ENCODE measurements around the gene FAM9A. TPM values are rescaled to one million over a fixed set of nuclear protein-coding genes. Genes with fewer than 3 reads are reported as not detected.
"Not testable (repeated sequence)": the region's sequence is repeated elsewhere in the genome, so short reads cannot be mapped to it uniquely, and the experiment has no call there.

FAM9A gene
- total RNA-seq, 3 donors from 2014 or later (not counting 1 experiment from before 2014, with no cell fraction given), result not detected

- WGBS (ENCODE audit: insufficient coverage), result 100% methylated on average over 1 of the region's 2 CpGs
- H3K4me1 Mint-ChIP-seq, result no peaks in the 10 kb centered on the region
Observed at GRCh38 chrX:8805046-8805445, 3.9 kb upstream of the FAM9A start.

GRCh38 chrX:8803326-8803725 is 2.1 kb upstream of the FAM9A start:
- no peak overlapping the region for H3K4me3 Mint-ChIP-seq
- WGBS (ENCODE audit: insufficient coverage), result 62% methylated on average over 2 of the region's 3 CpGs
- TF ChIP-seq CTCF (IDR thresholded peaks at IDR 0.05), result no peak

More at GRCh38 chrX:8805046-8805445, 3.9 kb upstream of the FAM9A start:
- intact Hi-C loops (cut with micrococcal nuclease), result no loop called here
- H3K27ac ChIP-seq (ENCODE audit: low read length), result no peak overlapping the region
- no peak for TF ChIP-seq CTCF (IDR thresholded peaks at IDR 0.05)
- DNase-seq, result no peak
- Mint-ChIP-seq H3K9me3 (no peaks in the 10 kb centered on the region), H3K36me3 (no peaks in the 10 kb centered on the region), H3K27ac (no peak overlapping the region), H3K4me3 (no peak overlapping the region), H3K27me3 (ENCODE audit: low read depth in 2 of 2) (peaks cover 19 to 27% of the 10 kb centered on the region in 2 donors)
- H3K27me3 ChIP-seq (ENCODE audit: control insufficient read depth, insufficient read depth, low read length), result no peaks in the 10 kb centered on the region
- H3K4me1 ChIP-seq (ENCODE audit: control insufficient read depth, insufficient read depth, low read length), result no peaks in the 10 kb centered on the region
- no peak for ATAC-seq
- H3K9me3 ChIP-seq (ENCODE audit: control insufficient read depth, insufficient read depth, low read length), result no peaks in the 10 kb centered on the region
- H3K4me3 ChIP-seq (ENCODE audit: low read length), result no peak overlapping the region
- H3K36me3 ChIP-seq (ENCODE audit: control insufficient read depth, insufficient read depth, low read length), result no peaks in the 10 kb centered on the region

GRCh38 chrX:8800351-8800750 is 832 bp downstream of the FAM9A start:
- ATAC-seq; H3K27me3 ChIP-seq (ENCODE audit: control insufficient read depth, insufficient read depth, low read length); H3K27ac ChIP-seq (ENCODE audit: low read length); H3K9me3 ChIP-seq (ENCODE audit: control insufficient read depth, insufficient read depth, low read length); H3K36me3 Mint-ChIP-seq; H3K27ac Mint-ChIP-seq; H3K4me1 Mint-ChIP-seq; intact Hi-C loops (cut with micrococcal nuclease); DNase-seq; H3K36me3 ChIP-seq (ENCODE audit: control insufficient read depth, insufficient read depth, low read length); H3K4me1 ChIP-seq (ENCODE audit: control insufficient read depth, insufficient read depth, low read length); H3K9me3 Mint-ChIP-seq; H3K4me3 Mint-ChIP-seq; H3K4me3 ChIP-seq (ENCODE audit: low read length): not testable (repeated sequence)
- H3K27me3 Mint-ChIP-seq (ENCODE audit: low read depth in 2 of 2), result peaks cover 7 to 18% of the 10 kb centered on the region in 2 donors
- 91% methylated on average over 8 of the region's 15 CpGs for WGBS (ENCODE audit: insufficient coverage)

More at GRCh38 chrX:8803326-8803725, 2.1 kb upstream of the FAM9A start:
- Mint-ChIP-seq H3K9me3 (no peaks in the 10 kb centered on the region), H3K36me3 (no peaks in the 10 kb centered on the region), H3K27ac (no peak overlapping the region), H3K27me3 (ENCODE audit: low read depth in 2 of 2) (peaks cover 19 to 27% of the 10 kb centered on the region in 2 donors), H3K4me1 (no peaks in the 10 kb centered on the region)
- DNase-seq (no peak), ATAC-seq (no peak)
- Histone ChIP-seq H3K4me3 (ENCODE audit: low read length) (no peak overlapping the region), H3K4me1 (ENCODE audit: control insufficient read depth, insufficient read depth, low read length) (no peaks in the 10 kb centered on the region), H3K36me3 (ENCODE audit: control insufficient read depth, insufficient read depth, low read length) (no peaks in the 10 kb centered on the region), H3K9me3 (ENCODE audit: control insufficient read depth, insufficient read depth, low read length) (no peaks in the 10 kb centered on the region), H3K27me3 (ENCODE audit: control insufficient read depth, insufficient read depth, low read length) (no peaks in the 10 kb centered on the region), H3K27ac (ENCODE audit: low read length) (no peak overlapping the region)
- intact Hi-C loops (cut with micrococcal nuclease), result no loop called here

GRCh38 chrX:8799281-8799680 is 1.9 kb downstream of the FAM9A start:
- H3K27me3 ChIP-seq (ENCODE audit: control insufficient read depth, insufficient read depth, low read length); H3K4me1 Mint-ChIP-seq; H3K9me3 Mint-ChIP-seq; H3K4me3 Mint-ChIP-seq; H3K36me3 ChIP-seq (ENCODE audit: control insufficient read depth, insufficient read depth, low read length); H3K4me3 ChIP-seq (ENCODE audit: low read length); intact Hi-C loops (cut with micrococcal nuclease); DNase-seq; H3K27ac ChIP-seq (ENCODE audit: low read length); H3K36me3 Mint-ChIP-seq; H3K9me3 ChIP-seq (ENCODE audit: control insufficient read depth, insufficient read depth, low read length); H3K27ac Mint-ChIP-seq; H3K4me1 ChIP-seq (ENCODE audit: control insufficient read depth, insufficient read depth, low read length); ATAC-seq: not testable (repeated sequence)
- peaks cover 14 to 23% of the 10 kb centered on the region in 2 donors for H3K27me3 Mint-ChIP-seq (ENCODE audit: low read depth in 2 of 2)
- 93% methylated on average over 4 of the region's 13 CpGs for WGBS (ENCODE audit: insufficient coverage)

- intact Hi-C loops (cut with micrococcal nuclease); H3K4me3 Mint-ChIP-seq; H3K9me3 Mint-ChIP-seq; H3K4me1 ChIP-seq (ENCODE audit: control insufficient read depth, insufficient read depth, low read length); H3K36me3 Mint-ChIP-seq; H3K4me1 Mint-ChIP-seq; H3K27ac Mint-ChIP-seq; H3K36me3 ChIP-seq (ENCODE audit: control insufficient read depth, insufficient read depth, low read length); ATAC-seq; H3K27ac ChIP-seq (ENCODE audit: low read length); H3K9me3 ChIP-seq (ENCODE audit: control insufficient read depth, insufficient read depth, low read length); DNase-seq; H3K4me3 ChIP-seq (ENCODE audit: low read length); H3K27me3 ChIP-seq (ENCODE audit: control insufficient read depth, insufficient read depth, low read length): not testable (repeated sequence)
- H3K27me3 Mint-ChIP-seq (ENCODE audit: low read depth in 2 of 2), result peaks cover 17 to 29% of the 10 kb centered on the region in 2 donors
- 92% methylated on average over 10 of the region's 16 CpGs for WGBS (ENCODE audit: insufficient coverage)
Observed at GRCh38 chrX:8798702-8799101, 2.5 kb downstream of the FAM9A start.

GRCh38 chrX:8787119-8787518 is 14.1 kb downstream of the FAM9A start:
- H3K27me3 ChIP-seq (ENCODE audit: control insufficient read depth, insufficient read depth, low read length); DNase-seq; H3K9me3 ChIP-seq (ENCODE audit: control insufficient read depth, insufficient read depth, low read length); H3K4me3 Mint-ChIP-seq; H3K36me3 ChIP-seq (ENCODE audit: control insufficient read depth, insufficient read depth, low read length); H3K27ac ChIP-seq (ENCODE audit: low read length); H3K4me1 ChIP-seq (ENCODE audit: control insufficient read depth, insufficient read depth, low read length); H3K27ac Mint-ChIP-seq; H3K4me1 Mint-ChIP-seq; intact Hi-C loops (cut with micrococcal nuclease); H3K4me3 ChIP-seq (ENCODE audit: low read length); H3K9me3 Mint-ChIP-seq; H3K36me3 Mint-ChIP-seq; ATAC-seq: not testable (repeated sequence)
- no CpG with 5 or more reads among the region's 1 CpG for whole genome bisulfite sequencing (ENCODE audit: insufficient coverage)
- peaks cover 3 to 25% of the 10 kb centered on the region in 2 donors for H3K27me3 Mint-ChIP-seq (ENCODE audit: low read depth in 2 of 2)

All from natural killer cell (primary cell).